Measurements from ENCODE around the gene RAB38. TPM values are rescaled to one million over a fixed set of nuclear protein-coding genes. Genes with fewer than 3 reads are reported as not detected.

Gene RAB38
- total RNA-seq = 5.6 TPM

- peak; percentile 67 for DNase-seq
Observed at GRCh38 chr11:88174709-88175568, at the start of gene RAB38. RAB38 (minus strand) TSS chr11:88175443; CDS start chr11:88175384, 59 bp downstream.

GRCh38 chr11:88213406-88213805 is 38.2 kb upstream of the RAB38 start:
- DNase-seq = no peak

GRCh38 chr11:88212300-88212699 is 37.1 kb upstream of the RAB38 start:
- no peak for DNase-seq

- DNase-seq = no peak
Observed at GRCh38 chr11:88208745-88209144, 33.5 kb upstream of the RAB38 start.

DNA sequence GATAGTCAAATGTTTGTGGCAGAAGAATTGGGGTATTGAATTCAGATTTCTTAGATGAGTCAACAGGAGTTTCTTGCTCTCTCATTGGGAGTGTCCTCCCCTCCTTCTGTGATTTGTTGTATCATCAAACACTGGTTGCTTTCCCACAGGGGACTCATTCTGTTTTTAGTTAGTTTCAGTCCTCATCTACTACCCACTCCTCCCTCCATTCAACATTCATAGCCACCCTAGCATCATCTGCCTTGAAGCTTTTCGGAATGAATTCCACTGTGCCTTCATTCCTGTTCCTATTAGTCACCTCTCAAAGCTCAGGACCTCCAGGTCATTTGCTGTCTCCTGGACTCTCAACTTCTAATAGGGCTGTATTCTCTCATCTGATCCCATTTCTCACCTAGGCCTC is 31.5 kb upstream of the RAB38 start:
- DNase-seq = no peak

- DNase-seq = no peak
Observed at GRCh38 chr11:88204353-88204752, 29.1 kb upstream of the RAB38 start.

DNA sequence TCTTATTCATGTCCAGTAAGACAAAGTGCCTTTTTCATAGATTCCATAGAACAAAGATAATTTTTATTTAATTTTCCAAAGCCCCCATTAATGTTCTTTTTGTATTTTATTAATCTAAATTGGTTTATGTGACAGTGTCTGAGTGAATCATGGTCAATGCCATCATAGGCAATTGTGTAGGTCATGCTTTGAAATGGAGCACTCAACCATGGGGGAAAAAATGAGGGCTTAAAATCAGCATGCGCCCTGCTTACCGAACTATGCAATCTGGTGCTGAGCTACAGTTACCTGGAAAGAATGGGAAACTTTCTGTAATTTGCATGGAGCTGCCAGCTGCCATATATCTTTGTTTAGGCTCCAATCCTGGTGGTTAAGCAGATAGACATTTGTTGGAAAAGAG is 28.4 kb upstream of the RAB38 start:
- DNase-seq = no peak

DNA sequence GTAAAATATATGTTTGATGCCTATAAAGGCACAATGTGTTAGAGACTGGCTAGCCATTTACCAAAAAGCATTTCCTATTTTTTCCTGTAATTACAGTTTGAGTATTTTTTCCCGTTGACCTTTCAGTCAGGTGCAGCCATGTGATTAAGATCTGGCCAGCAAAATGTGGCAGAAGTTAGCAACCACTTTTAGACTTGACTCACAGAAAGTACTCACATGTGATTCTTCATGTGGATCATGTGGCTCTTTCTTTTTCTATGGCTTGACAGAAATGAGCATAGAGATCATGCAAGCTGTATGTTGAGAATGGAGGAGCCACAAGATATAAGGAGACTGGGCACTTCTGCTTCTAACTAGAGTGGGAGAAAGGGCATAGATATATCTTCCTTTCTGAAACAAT is 27.3 kb upstream of the RAB38 start:
- DNase-seq = no peak

GRCh38 chr11:88196393-88196792 is 21.1 kb upstream of the RAB38 start:
- no peak for DNase-seq

DNA sequence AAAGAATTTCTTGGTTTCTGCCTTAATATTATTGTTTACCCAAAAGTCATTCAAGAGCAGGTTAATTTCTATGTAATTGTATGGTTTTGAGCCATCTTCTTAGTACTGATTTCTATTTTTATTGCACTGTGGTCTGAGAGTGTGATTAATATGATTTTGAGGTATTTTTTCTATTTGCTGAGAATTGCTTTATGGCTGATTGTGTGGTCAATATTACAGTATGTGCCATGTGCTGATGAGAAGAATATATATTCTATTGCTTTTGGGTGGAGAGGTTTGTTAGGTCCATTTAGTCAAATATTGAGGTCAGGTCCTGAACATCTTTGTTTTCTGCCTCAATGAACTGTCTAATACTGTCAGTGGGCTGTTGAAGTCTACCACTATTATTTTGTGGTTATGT is 20.7 kb upstream of the RAB38 start:
- no peak for DNase-seq

DNA sequence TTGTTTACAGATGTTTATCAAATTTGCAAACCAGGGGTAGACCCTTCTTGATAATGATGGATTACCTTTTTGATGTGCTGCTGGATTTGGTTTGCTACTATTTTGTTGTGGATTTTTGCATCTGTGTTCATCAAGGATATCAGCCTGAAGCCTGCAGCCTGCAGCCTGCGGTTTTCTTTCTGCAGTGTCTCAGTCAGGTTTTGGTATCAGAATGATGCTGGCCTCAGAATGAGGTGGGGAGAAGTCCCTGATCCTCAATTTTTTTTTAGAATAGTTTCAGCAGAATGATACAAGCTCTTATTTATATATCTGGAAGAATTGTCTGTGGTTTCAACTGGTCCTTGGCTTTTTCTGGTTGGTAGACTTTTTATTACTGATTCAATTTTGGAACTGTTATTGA is 19.7 kb upstream of the RAB38 start:
- DNase-seq = no peak

DNA sequence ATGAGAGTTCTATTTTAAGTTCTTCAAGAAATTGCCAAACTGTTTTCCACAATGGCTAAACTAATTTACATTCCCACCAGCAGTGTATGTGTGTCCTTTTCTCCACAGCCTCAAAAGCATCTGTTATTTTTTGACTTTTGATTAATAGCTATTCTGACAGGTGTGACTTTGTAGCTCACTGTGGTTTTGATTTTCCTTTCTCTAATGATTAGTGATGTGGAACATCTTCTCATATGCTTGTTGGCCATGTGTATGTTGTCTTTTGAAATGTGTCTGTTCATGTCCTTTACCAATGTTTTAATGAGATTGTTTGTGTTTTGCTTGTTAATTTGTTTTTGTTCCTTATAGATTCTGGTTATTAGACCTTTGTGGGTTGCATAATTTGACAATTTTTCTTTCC is 18.0 kb upstream of the RAB38 start:
- no peak for DNase-seq

- no peak for DNase-seq
Observed at GRCh38 chr11:88188932-88189253, 13.7 kb upstream of the RAB38 start.

DNA sequence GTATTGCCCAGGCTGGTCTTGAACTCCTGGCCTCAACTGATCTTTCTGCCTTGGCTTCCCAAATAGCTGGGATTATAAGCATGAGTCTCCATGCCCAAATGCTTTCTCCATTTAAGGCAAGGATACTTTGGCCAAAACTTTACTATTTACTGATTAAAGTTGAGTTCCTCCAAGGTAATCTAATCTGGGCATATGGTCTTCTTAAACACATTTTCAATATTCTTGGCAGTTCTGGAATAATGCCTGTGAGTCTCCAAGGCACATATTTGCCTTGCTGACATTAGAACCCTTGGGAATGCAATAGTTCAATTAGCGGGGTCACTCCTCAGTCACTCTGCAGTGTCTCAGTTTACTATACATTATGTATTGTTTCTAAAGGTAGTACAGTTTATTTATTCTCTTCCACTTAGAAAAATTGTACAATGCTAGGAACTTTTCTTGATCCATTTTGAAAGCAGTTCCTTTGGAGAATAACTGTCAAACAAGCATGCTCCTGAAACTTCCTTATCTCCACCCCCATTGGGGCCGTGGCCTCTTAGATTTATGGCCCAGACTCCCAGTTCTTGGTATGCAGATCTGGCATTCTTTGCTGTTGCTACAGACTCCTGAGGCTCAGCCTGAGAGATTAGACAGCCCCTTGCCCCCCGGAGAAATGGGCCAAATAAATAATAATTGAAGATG is 13.1 kb upstream of the RAB38 start:
- DNase-seq = no peak

GRCh38 chr11:88183233-88183632 is 8.0 kb upstream of the RAB38 start:
- DNase-seq = no peak

DNA sequence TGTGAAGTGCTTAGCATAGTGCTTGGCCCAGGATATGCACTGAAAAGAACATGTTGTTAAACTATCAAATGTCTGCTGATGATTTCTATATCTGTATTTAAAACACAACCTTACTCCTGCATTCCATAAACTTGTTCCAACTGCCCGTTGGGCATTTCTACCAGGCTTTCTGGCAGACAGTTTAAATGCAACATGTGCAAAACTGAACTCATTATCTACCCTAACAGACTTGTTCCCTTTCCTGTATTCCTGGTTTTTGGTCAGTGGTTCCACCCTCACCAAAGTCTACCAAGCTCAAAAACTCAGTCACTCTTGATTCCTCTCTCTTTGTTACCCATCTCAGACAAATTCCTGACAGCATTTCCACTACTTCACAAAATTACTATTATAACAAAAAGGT is 6.5 kb upstream of the RAB38 start:
- DNase-seq = no peak

DNA sequence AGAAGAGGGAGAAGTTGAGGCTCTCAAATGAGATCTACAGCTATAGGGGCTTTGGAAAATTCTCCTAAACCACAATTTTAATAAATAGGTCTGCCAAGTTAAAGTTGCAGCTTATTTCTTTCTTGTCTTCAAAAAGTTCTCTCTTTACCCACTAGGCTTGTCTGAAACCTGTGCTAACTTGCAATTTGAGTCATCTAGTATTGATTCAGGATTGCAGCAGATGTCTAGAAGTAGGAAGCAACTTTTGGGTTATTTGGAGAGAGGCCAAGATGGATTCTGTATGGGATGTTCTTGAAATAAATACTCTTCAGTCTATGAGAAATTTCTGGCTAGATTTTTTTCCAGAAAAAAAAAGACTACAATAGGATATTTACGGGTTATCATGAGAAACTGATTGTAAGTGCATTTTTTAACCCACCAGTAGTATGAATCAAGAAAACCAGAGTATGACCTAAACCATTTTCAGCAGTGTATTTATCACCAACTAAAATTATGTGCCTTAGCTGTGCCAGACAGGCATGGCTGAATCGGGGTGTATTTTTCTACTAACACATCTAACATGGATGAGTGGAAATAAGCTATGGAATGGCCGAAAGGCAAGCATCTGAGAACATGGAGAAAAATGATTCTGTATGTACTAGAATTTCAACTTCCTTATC is 4.9 kb upstream of the RAB38 start:
- DNase-seq = peak; percentile 32

- no peak for DNase-seq
Observed at GRCh38 chr11:88179141-88179540, 3.9 kb upstream of the RAB38 start.

DNA sequence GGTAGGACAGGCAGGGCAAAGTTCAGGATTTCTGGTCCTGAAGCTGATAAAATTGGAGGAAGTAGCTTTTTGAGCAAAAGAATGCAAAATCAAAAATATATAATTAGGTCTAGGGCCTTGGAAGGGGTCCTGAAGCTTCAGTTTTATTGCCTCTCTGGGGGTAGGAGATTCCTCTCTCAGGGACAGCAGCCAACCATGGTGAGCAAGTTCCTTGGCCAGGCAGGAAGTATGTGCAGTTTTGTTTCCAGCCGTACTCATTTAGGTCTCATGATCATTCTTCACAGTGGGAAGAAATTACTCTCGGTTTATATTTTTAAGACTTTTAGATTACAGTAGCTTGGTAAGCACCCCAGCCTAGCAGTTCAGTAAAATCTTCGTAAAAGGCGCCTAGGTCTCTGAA is 2.9 kb upstream of the RAB38 start:
- DNase-seq = no peak

- no peak for DNase-seq
Observed at GRCh38 chr11:88175569-88176075, 379 bp upstream of the RAB38 start.

DNA sequence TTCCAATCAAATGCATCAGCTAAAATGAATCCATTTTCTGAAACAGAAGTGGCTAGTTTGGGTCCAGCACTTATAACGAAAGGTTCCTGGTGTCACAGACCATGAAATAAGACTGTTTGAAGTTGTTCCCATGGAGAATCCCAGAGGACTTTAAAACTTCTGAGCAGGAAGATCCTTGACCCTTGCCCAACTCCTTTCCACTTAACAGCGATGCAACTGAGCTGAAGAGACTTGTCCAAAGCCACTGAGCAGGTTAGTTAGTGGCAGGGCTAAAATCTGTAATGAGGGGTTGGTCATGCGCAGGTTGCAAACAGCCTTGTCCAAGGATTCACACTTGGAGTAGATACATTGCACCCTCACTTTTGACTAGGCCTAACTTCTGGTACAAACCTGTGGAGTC is 1.3 kb downstream of the RAB38 start:
- DNase-seq = no peak

DNA sequence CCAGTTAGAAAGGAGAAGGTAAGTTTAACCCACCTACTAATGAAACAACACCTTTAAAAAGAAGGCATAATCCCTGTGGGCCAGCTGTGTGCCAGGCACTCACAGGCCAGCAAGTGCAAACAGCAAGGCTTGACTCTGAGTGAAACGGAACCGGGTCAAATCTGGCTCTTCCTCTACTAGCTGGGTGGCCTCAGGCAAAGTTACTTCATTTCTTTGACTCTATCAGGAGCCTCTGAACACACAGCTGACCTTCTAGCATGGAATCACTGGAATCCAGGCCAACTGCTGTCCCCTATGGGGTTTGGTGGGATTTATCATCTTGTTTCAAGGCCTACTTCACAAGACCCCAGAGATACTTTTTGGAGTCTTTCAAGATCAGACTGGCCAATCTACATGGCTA is 3.3 kb downstream of the RAB38 start:
- no peak for DNase-seq

GRCh38 chr11:88170673-88171072 is 4.6 kb downstream of the RAB38 start:
- DNase-seq = no peak

Measured in tongue (tissue), 2 donors.